AG10803 (cell line): ENCODE results near the gene NPS.

Experiments used
- DNase-seq: peaks from one replicate; pipeline ENCODE4 v3.0.0; 2010; ENCODE audit warnings: low read depth
- H3K4me3 ChIP-seq: 2 replicates; pipeline ENCODE4 v1.5.1; 2011; ENCODE audit warnings: mild to moderate bottlenecking, low read length, control low read depth
- CTCF ChIP-seq: conservative IDR thresholded peaks from 2 replicates; pipeline ENCODE4 v1.5.1; 2011; ENCODE audit warnings: mild to moderate bottlenecking, low read length, control low read depth, inconsistent platforms

Gene NPS

DNA sequence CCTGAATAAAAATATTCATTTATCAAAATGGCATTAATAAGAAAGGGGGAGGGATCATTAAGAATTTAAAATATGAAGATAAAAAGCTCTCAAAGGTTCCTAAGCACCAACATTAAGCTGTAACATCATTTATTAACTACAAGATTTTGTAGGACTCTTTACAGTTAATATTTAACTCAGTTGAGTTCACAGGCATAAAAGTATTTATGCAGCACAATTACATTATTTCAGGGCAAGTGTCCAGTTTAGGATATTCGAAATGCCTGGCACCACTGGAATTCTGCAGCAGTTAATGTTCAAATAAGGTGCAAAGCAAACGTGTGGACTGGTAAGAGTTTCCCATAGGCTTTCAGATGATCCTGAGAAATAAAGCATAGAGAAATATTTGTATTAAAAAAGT lies 30.5 kb downstream of the NPS start:
- no peak overlapping the region for H3K4me3 ChIP-seq
- DNase-seq, result no peak
- TF ChIP-seq CTCF, result no peak

DNA sequence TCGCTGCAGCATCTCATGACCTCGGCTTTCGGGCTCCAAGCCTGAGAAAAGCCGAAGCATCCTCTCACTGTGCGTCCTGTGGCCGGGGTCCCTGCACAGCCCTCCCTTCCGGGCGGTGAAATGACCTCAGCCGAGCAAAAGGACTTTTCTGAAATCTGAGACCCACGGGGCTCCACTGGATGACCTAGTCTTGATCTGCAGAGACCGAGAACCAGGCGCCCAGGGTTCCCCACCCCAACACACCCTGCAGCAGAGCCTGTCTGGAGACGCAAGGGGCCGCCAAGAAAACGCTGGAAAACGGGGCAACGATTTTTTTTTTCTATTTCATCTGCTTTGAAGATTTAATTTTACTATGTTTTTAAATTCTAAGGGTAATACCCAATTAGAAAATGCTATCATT lies 31.7 kb downstream of the NPS start:
- TF ChIP-seq CTCF, result no peak

GRCh38 chr10:127585519-127586023 lies 36.5 kb downstream of the NPS start:
- no peak overlapping the region for H3K4me3 ChIP-seq
- no peak for DNase-seq
- TF ChIP-seq CTCF, result no peak

More for the DNA sequence above, 31.7 kb downstream of the NPS start:
- DNase-seq, result no peak
- H3K4me3 ChIP-seq, result no peak overlapping the region

GRCh38 chr10:127587668-127588365 lies 38.7 kb downstream of the NPS start:
- DNase-seq, result no peak
- H3K4me3 ChIP-seq, result no peak overlapping the region
- TF ChIP-seq CTCF, result no peak

- H3K4me3 ChIP-seq, result no peak overlapping the region
- DNase-seq, result no peak
- no peak for TF ChIP-seq CTCF
Measured at GRCh38 chr10:127592586-127592985, 43.5 kb downstream of the NPS start.

GRCh38 chr10:127600479-127600878 lies 51.4 kb downstream of the NPS start:
- no peak overlapping the region for H3K4me3 ChIP-seq
- no peak for TF ChIP-seq CTCF
- DNase-seq, result no peak
